Rectal smooth muscle tissue (tissue), 1 donor: ENCODE data around the gene SLC25A30.
"Not testable (repeated sequence)": the region's sequence is repeated elsewhere in the genome, so short reads cannot be mapped to it uniquely, and the experiment has no call there.

Experiments
- H3K27ac ChIP-seq: one replicate; pipeline ENCODE4 v1.7.0; 2013; ENCODE audit warnings: low read depth, low read length, inconsistent platforms
- H3K27me3 ChIP-seq: one replicate; pipeline ENCODE4 v1.7.0; 2013; ENCODE audit warnings: low read length; ENCODE audit not compliant: control insufficient read depth, insufficient read depth
- H3K36me3 ChIP-seq: one replicate; pipeline ENCODE4 v1.7.0; 2013; ENCODE audit warnings: low read length; ENCODE audit not compliant: control insufficient read depth, insufficient read depth
- H3K4me1 ChIP-seq: one replicate; pipeline ENCODE4 v1.7.0; 2013; ENCODE audit warnings: low read length; ENCODE audit not compliant: control insufficient read depth, insufficient read depth
- H3K4me3 ChIP-seq: one replicate; pipeline ENCODE4 v1.7.0; 2013; ENCODE audit warnings: low read length
- H3K9ac ChIP-seq: one replicate; pipeline ENCODE4 v1.7.0; 2013; ENCODE audit warnings: low read length

Gene SLC25A30

DNA sequence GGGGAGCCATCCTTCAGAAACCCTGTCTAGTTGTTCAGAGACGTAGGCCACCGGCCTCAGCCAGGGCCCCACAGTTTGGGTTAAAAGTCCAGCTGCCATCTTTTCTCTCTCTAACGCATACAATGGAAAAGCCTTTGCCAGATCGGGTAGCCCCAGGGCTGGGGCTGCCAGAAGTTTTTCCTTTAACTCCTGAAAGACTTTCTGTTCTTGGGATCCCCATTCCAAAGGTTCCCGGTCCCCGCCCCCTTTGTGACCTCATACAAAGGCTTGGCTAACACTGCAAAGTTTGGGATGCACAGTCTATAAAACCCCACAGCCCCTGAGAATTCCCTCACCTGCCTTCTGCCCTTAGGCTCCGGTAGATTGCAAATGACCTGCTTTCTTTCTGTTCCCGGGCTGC lies 35.4 kb downstream of the SLC25A30 start:
- not testable (repeated sequence) for H3K9ac ChIP-seq, H3K4me3 ChIP-seq, H3K27ac ChIP-seq, H3K27me3 ChIP-seq, H3K4me1 ChIP-seq, H3K36me3 ChIP-seq

DNA sequence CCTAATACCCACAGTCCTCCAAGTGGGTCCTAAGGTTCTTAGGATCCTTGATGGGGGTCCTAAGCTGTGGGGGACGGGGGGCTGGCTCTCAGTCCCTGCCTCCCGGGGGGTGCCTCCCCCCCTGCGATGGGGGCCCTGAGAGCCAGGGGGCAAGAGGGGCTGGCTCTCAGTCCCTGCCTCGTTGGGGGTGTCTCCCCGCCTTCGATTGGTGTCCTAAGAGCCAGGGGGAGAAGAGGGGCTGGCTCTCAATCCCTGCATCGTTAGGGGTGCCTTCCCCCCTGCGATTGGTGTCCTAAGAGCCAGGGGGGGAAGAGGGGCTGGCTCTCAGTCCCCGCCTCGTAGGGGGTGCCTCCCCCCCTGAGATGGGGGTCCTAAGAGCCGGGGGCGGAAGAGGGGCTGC lies 37.0 kb downstream of the SLC25A30 start:
- H3K9ac ChIP-seq: no peak overlapping the region
- no peaks in the 10 kb centered on the region for H3K4me1 ChIP-seq
- no peaks in the 10 kb centered on the region for H3K27me3 ChIP-seq
- no peak overlapping the region for H3K4me3 ChIP-seq
- H3K36me3 ChIP-seq: peaks cover 3% of the 10 kb centered on the region
- H3K27ac ChIP-seq: no peak overlapping the region

GRCh38 chr13:45380708-45381107 lies 37.5 kb downstream of the SLC25A30 start:
- not testable (repeated sequence) for H3K27me3 ChIP-seq, H3K36me3 ChIP-seq, H3K9ac ChIP-seq, H3K4me3 ChIP-seq, H3K4me1 ChIP-seq, H3K27ac ChIP-seq

DNA sequence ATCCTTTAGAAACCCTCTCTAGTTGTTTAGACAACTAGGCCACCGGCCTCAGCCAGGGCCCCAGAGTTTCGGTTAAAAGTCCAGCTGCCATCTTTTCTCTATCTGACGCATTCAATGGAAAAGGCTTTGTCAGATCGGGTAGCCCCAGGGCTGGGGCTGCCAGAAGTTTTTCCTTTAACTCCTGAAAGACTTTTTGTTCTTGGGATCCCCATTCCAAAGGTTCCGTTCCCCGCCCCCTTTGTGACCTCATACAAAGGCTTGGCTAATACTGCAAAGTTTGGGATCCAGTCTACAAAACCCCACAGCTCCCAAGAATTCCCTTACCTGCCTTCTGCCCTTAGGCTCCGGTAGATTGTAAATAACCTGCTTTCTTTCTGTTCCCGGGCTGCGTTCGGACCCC lies 38.7 kb downstream of the SLC25A30 start:
- not testable (repeated sequence) for H3K27me3 ChIP-seq, H3K27ac ChIP-seq, H3K36me3 ChIP-seq, H3K4me3 ChIP-seq, H3K4me1 ChIP-seq, H3K9ac ChIP-seq

- peak overlapping the region; percentile 14 for H3K27ac ChIP-seq
- H3K4me1 ChIP-seq, H3K9ac ChIP-seq, H3K36me3 ChIP-seq, H3K27me3 ChIP-seq, H3K4me3 ChIP-seq: not testable (repeated sequence)
Observed at GRCh38 chr13:45378786-45379185, 39.4 kb downstream of the SLC25A30 start.

DNA sequence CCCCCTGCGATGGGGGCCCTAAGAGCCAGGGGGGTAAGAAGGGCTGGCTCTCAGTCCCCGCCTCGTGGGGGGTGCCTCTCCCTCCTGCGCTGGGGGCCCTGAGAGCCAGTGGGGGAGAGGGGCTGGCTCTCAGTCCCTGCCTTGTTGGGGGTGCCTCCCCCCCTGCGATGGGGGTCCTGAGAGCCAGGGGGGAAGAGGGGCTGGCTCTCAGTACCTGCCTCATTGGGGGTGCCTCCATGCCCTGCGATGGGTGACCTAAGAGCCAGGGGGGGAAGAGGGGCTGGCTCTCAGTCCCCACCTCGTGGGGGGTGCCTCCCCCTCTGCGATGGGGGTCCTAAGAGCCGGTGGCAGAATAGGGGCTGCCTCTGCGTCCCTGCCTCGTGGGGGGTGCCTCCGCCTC lies 40.9 kb downstream of the SLC25A30 start:
- H3K9ac ChIP-seq, H3K36me3 ChIP-seq, H3K27ac ChIP-seq, H3K27me3 ChIP-seq, H3K4me1 ChIP-seq, H3K4me3 ChIP-seq: not testable (repeated sequence)

- H3K27ac ChIP-seq, H3K4me3 ChIP-seq, H3K9ac ChIP-seq, H3K36me3 ChIP-seq, H3K4me1 ChIP-seq, H3K27me3 ChIP-seq: not testable (repeated sequence)
Observed at GRCh38 chr13:45376651-45377050, 41.5 kb downstream of the SLC25A30 start.

DNA sequence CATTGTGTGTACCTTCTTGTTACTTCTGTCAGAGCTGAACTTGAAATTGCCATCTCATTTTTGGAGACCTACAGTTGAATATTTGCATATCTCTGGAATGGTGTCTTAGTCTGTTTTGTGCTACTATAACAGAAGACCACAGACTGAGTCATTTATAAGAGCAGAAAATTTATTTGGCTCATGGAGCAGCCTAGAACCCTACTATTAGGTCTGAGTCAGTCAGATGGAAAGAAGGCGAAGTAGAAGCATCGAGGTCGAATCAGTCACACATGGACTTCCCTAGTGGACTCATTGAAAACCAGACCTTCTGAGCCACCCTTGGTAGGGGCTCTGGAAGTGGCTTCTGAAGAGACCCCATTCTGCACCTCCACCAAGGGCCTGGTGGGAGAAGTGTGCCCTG lies 43.3 kb downstream of the SLC25A30 start:
- no peaks in the 10 kb centered on the region for H3K36me3 ChIP-seq
- no peak overlapping the region for H3K27ac ChIP-seq
- no peak overlapping the region for H3K9ac ChIP-seq
- peaks cover 7% of the 10 kb centered on the region for H3K4me1 ChIP-seq
- no peaks in the 10 kb centered on the region for H3K27me3 ChIP-seq
- H3K4me3 ChIP-seq: no peak overlapping the region

GRCh38 chr13:45373162-45373547 lies 45.0 kb downstream of the SLC25A30 start:
- Histone ChIP-seq H3K9ac (no peak overlapping the region), H3K27ac (no peak overlapping the region)

GRCh38 chr13:45372189-45373161 lies 45.7 kb downstream of the SLC25A30 start:
- Histone ChIP-seq H3K36me3 (no peaks in the 10 kb centered on the region), H3K9ac (no peak overlapping the region), H3K27ac (no peak overlapping the region), H3K4me3 (no peak overlapping the region), H3K27me3 (no peaks in the 10 kb centered on the region), H3K4me1 (peaks cover 7% of the 10 kb centered on the region)

More at GRCh38 chr13:45373162-45373547, 45.0 kb downstream of the SLC25A30 start:
- peaks cover 7% of the 10 kb centered on the region for H3K4me1 ChIP-seq
- no peak overlapping the region for H3K4me3 ChIP-seq
- H3K27me3 ChIP-seq: no peaks in the 10 kb centered on the region
- no peaks in the 10 kb centered on the region for H3K36me3 ChIP-seq

DNA sequence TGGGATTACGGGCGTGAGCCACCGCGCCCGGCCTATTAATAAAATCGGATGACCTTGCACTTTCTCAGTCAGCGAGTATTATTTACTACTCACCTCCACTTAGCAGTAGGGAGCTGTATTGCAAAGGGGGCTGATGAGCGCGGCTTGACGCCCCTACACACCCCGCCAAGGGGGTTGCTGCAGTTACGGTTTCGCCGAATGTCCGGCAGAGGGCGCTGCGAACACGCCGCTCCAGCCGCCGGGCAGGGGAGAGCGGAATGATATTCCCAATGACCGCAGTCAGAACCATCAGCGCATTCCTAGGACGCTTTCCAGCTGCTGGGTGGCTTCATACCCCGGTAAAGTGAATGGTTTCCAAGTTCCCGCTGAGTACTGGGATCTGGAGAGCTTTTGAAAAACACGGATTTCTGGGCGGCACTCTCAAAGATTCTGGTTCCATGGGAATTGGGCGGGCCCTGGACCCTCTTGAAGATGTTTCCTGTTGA lies 47.2 kb downstream of the SLC25A30 start:
- no peak overlapping the region for H3K9ac ChIP-seq
- H3K27ac ChIP-seq: no peak overlapping the region
- H3K36me3 ChIP-seq: no peaks in the 10 kb centered on the region
- H3K4me3 ChIP-seq: peak overlapping the region; percentile 44
- peaks cover 7% of the 10 kb centered on the region for H3K4me1 ChIP-seq
- no peaks in the 10 kb centered on the region for H3K27me3 ChIP-seq

DNA sequence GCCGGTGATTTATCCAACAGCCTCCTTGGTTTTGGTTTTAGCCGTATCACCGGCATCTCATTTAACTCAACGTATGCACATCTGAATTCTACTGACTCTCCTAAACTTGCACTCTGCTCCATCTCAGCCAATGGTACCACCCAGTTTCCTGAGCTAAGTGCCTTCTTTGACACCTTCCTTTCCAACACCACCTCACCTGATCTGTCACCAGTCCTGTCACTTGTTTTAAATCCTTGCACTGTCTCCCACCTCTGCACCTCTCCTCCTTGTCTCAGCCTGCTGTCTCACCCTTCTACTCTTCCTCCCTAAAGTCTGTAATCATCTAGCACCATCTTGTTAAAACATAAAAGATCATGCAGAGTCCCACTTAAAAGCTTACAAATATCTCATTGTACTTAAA lies 49.1 kb downstream of the SLC25A30 start:
- H3K27me3 ChIP-seq: no peaks in the 10 kb centered on the region
- no peaks in the 10 kb centered on the region for H3K36me3 ChIP-seq
- H3K9ac ChIP-seq: no peak overlapping the region
- no peak overlapping the region for H3K4me3 ChIP-seq
- peaks cover 7% of the 10 kb centered on the region for H3K4me1 ChIP-seq
- no peak overlapping the region for H3K27ac ChIP-seq

- H3K27me3 ChIP-seq: no peaks in the 10 kb centered on the region
- no peak overlapping the region for H3K4me3 ChIP-seq
- no peak overlapping the region for H3K9ac ChIP-seq
- H3K36me3 ChIP-seq: no peaks in the 10 kb centered on the region
- no peak overlapping the region for H3K27ac ChIP-seq
- H3K4me1 ChIP-seq: peaks cover 7% of the 10 kb centered on the region
Observed at GRCh38 chr13:45368571-45368970, 49.6 kb downstream of the SLC25A30 start.
